Naive thymus-derived CD8-positive, alpha-beta T cell (primary cell): ENCODE results near the gene ADGRV1. TPM values are rescaled to one million over a fixed set of nuclear protein-coding genes. Genes with fewer than 3 reads are reported as not detected.

Experiments
- ATAC-seq, 2 donors: fragments of 150-1000 bp; cut with Tn5 transposase in 1 of 2; sonication (Bioruptor Pico), chemical (Tn5 transposase) in 1 of 2; 1 replicate in 1 of 2; 2 replicates in 1 of 2; pipeline ENCODE4 v1.10.0; 2021; ENCODE audit warnings: mild to moderate bottlenecking in 2 of 2, moderate library complexity in 2 of 2
- POLR2A ChIA-PET: fragments of 350-600 bp; sonication (Branson Sonifier 250); formaldehyde crosslinking; loops from one replicate; lab custom pipeline; 2021; ENCODE audit warnings: antibody characterized with exemption; lab: Charles Lee
- DNase-seq, 10 donors: peaks; one replicate each; pipeline versions ENCODE4 v3.0.0 to v3.0.0-alpha.2; 2020 to 2022
- H3K27ac Mint-ChIP-seq, 10 donors: one replicate each; pipeline ENCODE4 v1.8.0; 2020 to 2022; ENCODE audit warnings: mild to moderate bottlenecking in 10 of 10, mixed read lengths in 10 of 10, moderate library complexity in 4 of 10, inconsistent platforms in 1 of 10
- H3K27me3 Mint-ChIP-seq, 5 donors: one replicate each; pipeline ENCODE4 v1.8.0; 2021 to 2022; ENCODE audit warnings: mixed read lengths in 5 of 5
- H3K36me3 Mint-ChIP-seq, 3 donors: one replicate each; pipeline ENCODE4 v1.8.0; 2020 to 2022; ENCODE audit warnings: mixed read lengths in 3 of 3, mild to moderate bottlenecking in 2 of 3, inconsistent platforms in 1 of 3
- H3K4me1 Mint-ChIP-seq, 4 donors: one replicate each; pipeline ENCODE4 v1.8.0; 2021 to 2022; ENCODE audit warnings: mixed read lengths in 4 of 4
- H3K4me3 Mint-ChIP-seq, 10 donors: one replicate each; pipeline ENCODE4 v1.8.0; 2020 to 2022; ENCODE audit warnings: mild to moderate bottlenecking in 10 of 10, mixed read lengths in 10 of 10, moderate library complexity in 6 of 10, inconsistent platforms in 1 of 10
- H3K9me3 Mint-ChIP-seq, 9 donors: one replicate each; pipeline ENCODE4 v1.8.0; 2020 to 2022; ENCODE audit warnings: mixed read lengths in 9 of 9, mild to moderate bottlenecking in 3 of 9, inconsistent platforms in 1 of 9, moderate library complexity in 1 of 9
- polyA plus RNA-seq, 3 donors: library from polyadenylated mRNA; unstranded; fragments of 300-500 nt; fragmentation: Illumina TruSeq; gene quantifications; one replicate each; pipeline ENCODE4 v1.2.3, GENCODE V29; 2021
- total RNA-seq, 8 experiments: library from RNA in 2 of 8; stranded (reverse) in 2 of 8; gene quantifications; one replicate each; pipeline ENCODE4 v1.2.3 and lab custom pipeline; 2021 to 2026

ADGRV1 gene
- total and polyA plus RNA-seq, 5 experiments from 2014 or later = 0.08 to 0.37 (median 0.13) TPM; not detected in 2

DNA sequence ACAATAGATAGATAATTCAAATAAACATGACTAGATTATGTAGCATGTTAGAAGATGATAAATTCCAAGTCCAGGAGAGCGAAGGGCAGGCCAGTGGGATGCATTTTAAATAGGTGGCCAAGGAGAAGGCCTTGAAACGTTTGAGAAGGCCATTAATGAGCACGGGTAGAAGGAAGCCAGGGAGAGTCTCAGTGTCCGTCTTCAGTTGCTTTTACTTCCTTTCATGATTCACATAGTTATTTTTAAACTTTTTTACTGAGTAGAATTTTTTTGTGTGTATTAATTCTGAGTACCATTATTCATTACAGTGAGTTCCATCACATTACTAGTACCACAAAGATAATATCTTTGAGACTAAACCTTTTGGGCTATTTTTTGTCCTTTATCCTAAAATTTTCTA is 565.3 kb downstream of the ADGRV1 start:
- H3K27me3 Mint-ChIP-seq = no peaks in the 10 kb centered on the region
- H3K36me3 Mint-ChIP-seq = no peaks in the 10 kb centered on the region
- no peak for DNase-seq
- no peak for ATAC-seq
- no peaks in the 10 kb centered on the region for H3K4me1 Mint-ChIP-seq
- POLR2A ChIA-PET = no interaction called here
- H3K9me3 Mint-ChIP-seq = no peaks in the 10 kb centered on the region
- H3K4me3 Mint-ChIP-seq = no peak overlapping the region
- H3K27ac Mint-ChIP-seq = no peak overlapping the region

DNA sequence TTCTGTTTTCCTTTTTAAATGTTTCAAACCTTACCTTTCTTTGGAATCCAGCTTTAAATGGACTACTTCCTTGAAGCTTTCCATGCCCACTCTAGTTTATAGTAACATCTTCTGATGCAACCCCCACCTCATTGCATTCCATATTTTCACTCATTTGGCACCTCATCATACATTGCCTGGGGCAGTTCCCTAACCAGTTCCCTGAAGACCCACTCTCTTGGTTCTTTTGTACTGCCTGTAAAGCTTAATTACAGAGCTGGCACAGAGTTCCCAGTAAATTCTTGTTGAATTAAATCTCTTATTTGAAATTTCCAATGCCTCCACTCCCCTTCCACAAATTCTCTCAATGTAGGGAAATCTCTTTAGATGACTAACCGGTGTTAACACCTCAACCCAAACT is 567.3 kb downstream of the ADGRV1 start:
- Mint-ChIP-seq H3K27ac (no peak overlapping the region), H3K27me3 (peaks cover 0 to 2% (median 0%) of the 10 kb centered on the region in 5 donors), H3K4me1 (no peaks in the 10 kb centered on the region), H3K36me3 (no peaks in the 10 kb centered on the region), H3K4me3 (no peak overlapping the region), H3K9me3 (peaks cover 0 to 3% (median 0%) of the 10 kb centered on the region in 9 donors)
- POLR2A ChIA-PET = no interaction called here
- DNase-seq (no peak), ATAC-seq (no peak)

DNA sequence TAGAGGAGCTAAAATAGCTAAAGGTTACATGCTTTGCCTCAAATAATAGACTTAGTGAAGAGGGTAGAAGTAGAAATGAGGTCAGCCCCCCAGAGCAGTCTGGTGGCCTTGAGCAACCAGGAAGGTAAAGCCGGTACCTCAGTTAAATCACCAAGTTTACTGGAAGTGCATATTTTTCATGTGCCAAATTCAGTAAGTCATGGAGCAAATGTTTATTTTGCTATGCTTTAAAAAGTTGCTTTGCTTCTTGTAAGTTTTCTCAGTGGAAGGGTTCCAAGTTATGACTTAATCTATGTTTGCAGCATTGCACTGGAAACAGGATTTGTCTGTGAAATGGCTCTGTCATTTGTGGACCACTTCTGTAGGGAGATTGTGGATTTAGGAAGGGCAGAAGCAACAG is 567.9 kb downstream of the ADGRV1 start:
- Mint-ChIP-seq H3K27ac (no peak overlapping the region), H3K4me1 (no peaks in the 10 kb centered on the region), H3K9me3 (peaks cover 0 to 3% (median 0%) of the 10 kb centered on the region in 9 donors), H3K27me3 (peaks cover 0 to 2% (median 0%) of the 10 kb centered on the region in 5 donors), H3K4me3 (no peak overlapping the region), H3K36me3 (no peaks in the 10 kb centered on the region)
- POLR2A ChIA-PET = no interaction called here
- ATAC-seq (no peak), DNase-seq (no peak)

DNA sequence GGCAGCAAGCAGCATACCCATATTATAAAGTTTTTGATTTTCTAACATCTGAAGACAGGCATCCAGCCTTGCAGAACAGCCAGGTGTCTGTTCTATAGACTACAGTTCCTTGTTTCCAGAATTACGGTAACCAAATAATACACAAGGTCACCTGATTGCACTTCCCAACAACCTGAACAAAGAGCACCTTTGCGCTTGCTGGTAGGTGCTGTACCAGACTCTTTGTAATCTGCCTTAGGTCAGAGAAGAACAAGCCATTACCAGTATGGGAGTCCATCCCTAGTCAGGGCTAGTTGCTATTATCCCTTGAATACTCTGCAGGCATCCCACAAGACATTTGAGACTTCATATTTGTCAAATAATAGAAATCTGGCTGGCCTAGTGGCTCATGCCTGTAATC is 568.3 kb downstream of the ADGRV1 start:
- DNase-seq (no peak), ATAC-seq (no peak)
- Mint-ChIP-seq H3K27ac (no peak overlapping the region), H3K9me3 (peaks cover 0 to 3% (median 0%) of the 10 kb centered on the region in 9 donors), H3K4me1 (no peaks in the 10 kb centered on the region), H3K4me3 (no peak overlapping the region), H3K36me3 (no peaks in the 10 kb centered on the region), H3K27me3 (peaks cover 0 to 2% (median 0%) of the 10 kb centered on the region in 5 donors)
- POLR2A ChIA-PET = no interaction called here

DNA sequence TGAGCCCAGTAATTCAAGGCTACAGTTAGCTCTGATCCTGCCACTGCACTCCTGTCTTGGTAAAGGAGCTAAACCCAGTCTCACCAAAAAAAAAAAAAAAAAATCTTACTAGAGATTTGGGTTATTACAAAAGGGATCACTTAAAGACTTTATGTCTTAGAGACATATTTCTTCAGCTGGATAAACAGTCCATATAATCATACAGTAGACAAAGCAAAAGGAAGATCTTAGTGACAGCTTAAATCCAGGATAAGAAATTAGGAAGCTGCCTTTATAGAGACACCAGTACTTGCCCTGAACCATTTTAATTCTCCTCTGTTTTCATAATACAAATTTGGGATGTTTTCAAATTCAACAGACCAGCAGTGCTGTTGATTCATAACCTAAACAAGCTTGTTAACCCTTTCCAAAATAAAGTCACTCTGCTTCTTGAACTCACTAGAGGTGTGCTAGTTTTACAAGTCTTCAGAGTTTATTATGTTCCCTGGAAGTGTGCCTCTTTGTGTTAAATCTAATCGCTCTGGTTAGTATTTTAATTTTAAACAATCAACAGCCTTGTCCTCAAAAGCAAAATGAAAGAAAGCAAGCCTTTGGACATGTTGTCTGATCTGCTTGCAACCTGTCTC is 569.0 kb downstream of the ADGRV1 start:
- H3K4me1 Mint-ChIP-seq = no peaks in the 10 kb centered on the region
- POLR2A ChIA-PET = no interaction called here
- peaks cover 0 to 3% (median 0%) of the 10 kb centered on the region in 5 donors for H3K27me3 Mint-ChIP-seq
- no peak for ATAC-seq
- peaks cover 0 to 3% (median 0%) of the 10 kb centered on the region in 9 donors for H3K9me3 Mint-ChIP-seq
- no peaks in the 10 kb centered on the region for H3K36me3 Mint-ChIP-seq
- no peak overlapping the region for H3K4me3 Mint-ChIP-seq
- DNase-seq = no peak
- H3K27ac Mint-ChIP-seq = no peak overlapping the region

DNA sequence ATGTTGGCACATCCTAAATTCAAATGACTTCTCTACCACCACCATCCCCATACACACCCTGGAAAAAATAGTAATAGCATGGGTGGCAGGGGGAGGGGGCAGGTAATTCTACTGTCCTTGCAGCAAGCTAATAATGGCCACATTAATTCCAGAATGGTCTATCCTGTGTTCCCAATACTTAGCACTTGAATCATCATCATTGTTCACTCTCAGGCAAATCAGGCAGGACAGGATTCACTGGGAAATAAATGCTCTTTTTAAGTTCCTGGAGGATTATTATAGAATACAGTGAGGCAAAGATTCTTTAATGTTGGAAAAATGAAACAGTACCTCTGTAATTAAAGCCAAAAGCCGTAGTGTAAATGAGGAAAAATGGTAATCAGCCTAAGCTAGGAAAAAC is 570.0 kb downstream of the ADGRV1 start:
- no peak overlapping the region for H3K4me3 Mint-ChIP-seq
- POLR2A ChIA-PET = no interaction called here

DNA sequence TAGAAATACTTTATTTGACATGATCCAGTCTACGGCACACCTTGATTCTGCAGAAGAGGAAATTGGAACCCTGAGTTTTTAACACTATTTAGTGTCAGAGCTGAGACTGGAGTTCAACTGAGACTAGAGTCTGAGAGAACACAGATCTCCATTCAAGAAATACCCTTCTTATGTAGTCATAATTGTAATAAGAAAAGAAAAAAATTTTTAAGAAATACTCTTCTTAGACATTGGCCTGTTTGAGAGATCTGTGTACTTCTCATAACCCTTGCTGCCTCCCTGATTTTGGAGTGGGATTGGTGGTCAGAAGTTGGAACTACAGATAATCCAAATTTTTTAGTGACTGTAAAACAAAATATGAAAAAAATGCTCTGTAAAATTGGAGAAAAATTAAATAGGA is 571.2 kb downstream of the ADGRV1 start:
- Mint-ChIP-seq H3K4me1 (no peaks in the 10 kb centered on the region), H3K27me3 (peaks cover 0 to 6% (median 3%) of the 10 kb centered on the region in 5 donors), H3K36me3 (no peaks in the 10 kb centered on the region), H3K9me3 (peaks cover 0 to 3% (median 0%) of the 10 kb centered on the region in 9 donors), H3K27ac (no peak overlapping the region), H3K4me3 (no peak overlapping the region)
- POLR2A ChIA-PET = no interaction called here
- ATAC-seq (no peak), DNase-seq (no peak)

More for the DNA sequence above, 570.0 kb downstream of the ADGRV1 start:
- no peaks in the 10 kb centered on the region for H3K36me3 Mint-ChIP-seq
- peaks cover 0 to 6% (median 2%) of the 10 kb centered on the region in 5 donors for H3K27me3 Mint-ChIP-seq
- DNase-seq = no peak
- no peak for ATAC-seq
- H3K9me3 Mint-ChIP-seq = peaks cover 0 to 3% (median 0%) of the 10 kb centered on the region in 9 donors
- no peaks in the 10 kb centered on the region for H3K4me1 Mint-ChIP-seq
- H3K27ac Mint-ChIP-seq = no peak overlapping the region

DNA sequence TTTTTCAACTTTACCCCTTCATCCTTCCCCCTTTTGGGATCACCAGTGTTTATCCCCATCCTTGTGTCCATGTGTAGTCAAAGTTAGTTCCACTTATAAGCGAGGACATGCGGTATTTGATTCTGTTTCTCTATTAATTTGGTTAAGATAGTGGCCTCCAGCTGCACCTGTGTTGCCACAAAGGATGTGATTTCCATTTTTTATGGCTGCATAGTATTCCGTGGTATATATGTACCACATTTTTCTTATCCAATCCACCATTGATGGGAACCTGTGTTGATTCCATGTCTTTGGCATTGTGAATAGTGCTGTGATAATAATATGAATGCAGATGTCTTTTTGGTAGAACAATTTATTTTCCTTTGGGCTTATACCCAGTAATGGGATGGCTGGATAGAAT is 572.2 kb downstream of the ADGRV1 start:
- H3K27me3 Mint-ChIP-seq = peaks cover 0 to 10% (median 3%) of the 10 kb centered on the region in 5 donors
- no peak for ATAC-seq
- H3K36me3 Mint-ChIP-seq = no peaks in the 10 kb centered on the region
- POLR2A ChIA-PET = no interaction called here
- H3K4me3 Mint-ChIP-seq = no peak overlapping the region
- peaks cover 0 to 2% (median 0%) of the 10 kb centered on the region in 4 donors for H3K4me1 Mint-ChIP-seq
- no peak for DNase-seq
- no peak overlapping the region for H3K27ac Mint-ChIP-seq
- H3K9me3 Mint-ChIP-seq = peaks cover 0 to 3% (median 0%) of the 10 kb centered on the region in 9 donors

DNA sequence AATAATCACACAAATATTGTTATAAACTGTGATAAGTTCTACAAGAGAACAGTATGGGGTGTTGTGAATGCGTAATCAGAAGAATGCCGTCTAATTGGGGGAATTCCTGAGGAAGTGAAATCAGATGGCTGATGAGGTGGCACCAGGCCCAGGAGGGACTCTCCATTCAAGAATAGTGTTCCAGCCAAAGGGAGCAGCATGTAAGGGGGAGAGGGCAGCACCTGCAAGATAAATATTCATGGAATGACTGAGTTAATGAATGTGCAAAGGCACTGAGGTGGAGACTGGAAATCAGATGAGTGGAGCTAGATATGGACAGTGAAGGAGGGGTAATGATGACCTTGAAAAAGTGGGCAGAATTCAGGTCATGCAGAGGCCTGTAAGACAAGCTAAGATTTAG is 574.0 kb downstream of the ADGRV1 start:
- POLR2A ChIA-PET = no interaction called here
- no peak for ATAC-seq
- no peak for DNase-seq
- Mint-ChIP-seq H3K9me3 (peaks cover 0 to 3% (median 0%) of the 10 kb centered on the region in 9 donors), H3K27me3 (peaks cover 0 to 11% (median 4%) of the 10 kb centered on the region in 5 donors), H3K4me1 (peaks cover 0 to 2% (median 0%) of the 10 kb centered on the region in 4 donors), H3K36me3 (no peaks in the 10 kb centered on the region), H3K4me3 (no peak overlapping the region), H3K27ac (no peak overlapping the region)

DNA sequence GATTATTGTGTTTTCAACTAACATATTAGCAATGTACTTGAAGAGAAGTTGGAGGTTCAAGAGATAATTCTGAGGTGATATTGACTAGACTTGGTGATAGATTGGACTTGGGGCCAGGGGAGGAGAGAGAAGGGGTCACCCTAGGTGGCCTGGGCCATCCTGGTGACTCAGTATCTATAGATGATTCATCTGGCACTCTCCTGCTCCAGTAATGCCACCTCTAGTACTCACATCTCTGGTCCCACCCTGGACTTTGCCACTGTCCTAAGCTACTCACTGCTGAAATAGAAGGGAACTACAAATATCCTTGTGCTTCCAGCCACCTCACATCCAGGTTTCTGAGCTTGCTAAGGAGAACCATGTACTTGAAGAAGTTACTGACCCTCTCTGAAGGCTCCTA is 574.6 kb downstream of the ADGRV1 start:
- DNase-seq (no peak), ATAC-seq (no peak)
- Mint-ChIP-seq H3K4me1 (peaks cover 0 to 2% (median 0%) of the 10 kb centered on the region in 4 donors), H3K27me3 (peaks cover 0 to 11% (median 5%) of the 10 kb centered on the region in 5 donors), H3K4me3 (no peak overlapping the region), H3K36me3 (no peaks in the 10 kb centered on the region), H3K9me3 (peaks cover 0 to 3% (median 0%) of the 10 kb centered on the region in 9 donors), H3K27ac (no peak overlapping the region)
- POLR2A ChIA-PET = no interaction called here

DNA sequence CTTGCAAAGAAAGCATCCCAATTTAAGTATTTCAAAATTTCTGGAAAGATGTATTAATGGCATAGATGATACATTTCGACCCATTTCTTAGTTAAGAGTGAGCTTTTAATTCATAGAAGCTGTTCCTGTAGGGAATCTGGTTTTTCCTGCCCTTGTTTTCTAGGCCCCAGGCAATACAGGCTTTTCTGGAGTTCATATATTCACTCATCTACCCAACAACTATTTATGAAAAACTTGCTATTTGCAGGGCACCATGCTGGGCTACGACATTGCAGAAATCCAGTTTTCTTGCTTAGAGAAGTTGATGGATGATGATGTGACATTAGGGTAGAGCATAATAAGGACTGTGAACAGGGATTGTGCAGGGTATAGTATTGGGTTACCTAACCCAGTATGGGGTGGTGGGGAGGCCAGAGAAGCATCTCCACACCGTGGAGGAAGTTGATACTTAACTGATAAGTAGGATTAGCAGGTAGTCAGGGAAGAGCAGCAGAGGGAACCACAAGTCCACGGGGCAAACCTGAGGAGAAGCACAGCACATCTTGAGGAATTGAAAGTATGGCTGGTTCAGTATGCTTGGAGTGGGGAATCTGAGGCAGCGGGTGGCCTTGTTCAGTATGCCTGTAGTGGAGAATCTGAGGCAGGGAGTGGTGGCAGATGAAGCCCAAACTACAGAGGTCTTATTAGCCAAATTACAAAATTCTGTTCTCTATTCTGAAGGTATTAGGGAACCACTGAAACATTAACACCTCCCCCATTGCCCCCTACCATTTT is 577.1 kb downstream of the ADGRV1 start:
- H3K9me3 Mint-ChIP-seq = peaks cover 0 to 2% (median 0%) of the 10 kb centered on the region in 9 donors
- POLR2A ChIA-PET = no interaction called here
- ATAC-seq = no peak
- no peaks in the 10 kb centered on the region for H3K36me3 Mint-ChIP-seq
- no peak for DNase-seq
- H3K27ac Mint-ChIP-seq = no peak overlapping the region
- no peak overlapping the region for H3K4me3 Mint-ChIP-seq
- H3K4me1 Mint-ChIP-seq = peaks cover 0 to 4% (median under 1%) of the 10 kb centered on the region in 4 donors
- H3K27me3 Mint-ChIP-seq = peaks cover 0 to 11% (median 5%) of the 10 kb centered on the region in 5 donors

DNA sequence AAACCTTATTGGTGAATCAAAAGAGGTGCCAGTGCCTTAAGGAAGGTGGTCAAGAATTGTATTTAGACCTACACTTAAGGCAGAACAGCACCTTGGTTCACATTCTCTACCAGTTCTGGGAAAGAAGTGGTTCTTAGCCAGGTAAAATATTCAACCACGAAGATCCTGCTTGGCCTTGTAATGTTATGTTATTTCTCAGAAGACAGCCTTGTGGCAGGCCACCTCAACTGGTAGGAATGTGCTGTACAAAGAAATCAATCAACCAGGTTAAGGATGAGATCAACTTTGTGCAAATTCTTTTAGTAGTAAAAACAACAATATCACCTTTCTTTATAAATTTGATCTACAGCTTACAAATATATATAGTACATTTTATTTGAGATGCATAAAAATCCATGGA is 577.7 kb downstream of the ADGRV1 start:
- Mint-ChIP-seq H3K27ac (no peak overlapping the region), H3K9me3 (no peaks in the 10 kb centered on the region), H3K4me3 (no peak overlapping the region), H3K4me1 (peaks cover 0 to 4% (median under 1%) of the 10 kb centered on the region in 4 donors), H3K27me3 (peaks cover 0 to 11% (median 4%) of the 10 kb centered on the region in 5 donors), H3K36me3 (no peaks in the 10 kb centered on the region)
- DNase-seq = no peak
- no peak for ATAC-seq
- POLR2A ChIA-PET = no interaction called here

DNA sequence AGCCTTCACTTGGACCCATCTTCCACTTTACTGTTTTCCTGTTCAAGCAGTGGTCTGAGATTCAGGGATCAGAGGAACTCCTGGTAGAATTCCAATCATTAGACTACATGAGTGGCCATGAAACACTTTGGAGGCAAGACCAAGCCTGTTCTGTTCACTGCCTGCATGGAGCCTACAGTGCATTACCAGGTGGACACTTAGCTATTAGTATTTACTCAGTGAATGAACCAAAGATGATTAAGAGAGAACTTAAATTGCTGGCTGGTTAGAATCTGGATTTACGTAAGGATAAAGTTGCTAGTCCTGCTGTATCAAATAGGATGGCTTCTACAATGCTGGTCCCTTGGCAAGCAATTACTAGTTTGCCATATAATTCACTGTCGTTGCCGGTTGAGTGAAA is 579.0 kb downstream of the ADGRV1 start:
- Mint-ChIP-seq H3K4me1 (peaks cover 0 to 9% (median under 1%) of the 10 kb centered on the region in 4 donors), H3K4me3 (no peak overlapping the region), H3K27ac (no peak overlapping the region), H3K9me3 (no peaks in the 10 kb centered on the region), H3K27me3 (peaks cover 0 to 7% (median 4%) of the 10 kb centered on the region in 5 donors), H3K36me3 (no peaks in the 10 kb centered on the region)
- DNase-seq = no peak
- ATAC-seq = no peak
- POLR2A ChIA-PET = no interaction called here
